ENCODE results near the gene BCAS3. TPM values are rescaled to one million over a fixed set of nuclear protein-coding genes. Genes with fewer than 3 reads are reported as not detected.

BCAS3 gene
- total RNA-seq, 2 donors from 2014 or later: 12.0 to 15.6 TPM

DNA sequence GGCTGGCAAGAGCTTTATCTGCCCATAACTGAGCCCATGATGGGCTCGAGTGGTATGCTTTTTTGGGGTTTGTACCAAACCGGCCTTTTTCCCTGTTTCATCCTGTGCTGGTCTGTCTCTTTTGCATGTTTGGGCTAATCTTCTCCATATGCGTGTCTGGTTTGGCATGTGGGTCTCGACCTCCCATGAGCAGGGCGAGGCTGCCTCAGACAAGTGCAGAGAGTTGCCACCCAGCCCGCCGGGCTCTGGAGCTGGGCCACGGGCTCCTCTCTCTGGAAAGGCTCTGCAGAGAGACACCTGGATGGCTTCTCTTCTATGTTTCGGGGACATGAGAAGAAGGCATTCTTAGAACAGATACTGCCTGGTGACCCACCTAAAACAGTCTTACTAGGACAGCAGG, 654.2 kb downstream of the BCAS3 start:
- peak overlapping the region in 1 of 2 donors; percentile 33 for H3K27ac ChIP-seq
- H3K27me3 ChIP-seq: no peaks in the 10 kb centered on the region
- no peaks in the 10 kb centered on the region for H3K9me3 ChIP-seq
- TF ChIP-seq, protein P1, sequence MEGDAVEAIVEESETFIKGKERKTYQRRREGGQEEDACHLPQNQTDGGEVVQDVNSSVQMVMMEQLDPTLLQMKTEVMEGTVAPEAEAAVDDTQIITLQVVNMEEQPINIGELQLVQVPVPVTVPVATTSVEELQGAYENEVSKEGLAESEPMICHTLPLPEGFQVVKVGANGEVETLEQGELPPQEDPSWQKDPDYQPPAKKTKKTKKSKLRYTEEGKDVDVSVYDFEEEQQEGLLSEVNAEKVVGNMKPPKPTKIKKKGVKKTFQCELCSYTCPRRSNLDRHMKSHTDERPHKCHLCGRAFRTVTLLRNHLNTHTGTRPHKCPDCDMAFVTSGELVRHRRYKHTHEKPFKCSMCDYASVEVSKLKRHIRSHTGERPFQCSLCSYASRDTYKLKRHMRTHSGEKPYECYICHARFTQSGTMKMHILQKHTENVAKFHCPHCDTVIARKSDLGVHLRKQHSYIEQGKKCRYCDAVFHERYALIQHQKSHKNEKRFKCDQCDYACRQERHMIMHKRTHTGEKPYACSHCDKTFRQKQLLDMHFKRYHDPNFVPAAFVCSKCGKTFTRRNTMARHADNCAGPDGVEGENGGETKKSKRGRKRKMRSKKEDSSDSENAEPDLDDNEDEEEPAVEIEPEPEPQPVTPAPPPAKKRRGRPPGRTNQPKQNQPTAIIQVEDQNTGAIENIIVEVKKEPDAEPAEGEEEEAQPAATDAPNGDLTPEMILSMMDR (IDR thresholded peaks at IDR 0.05): no peak
- no peak overlapping the region for H3K4me3 ChIP-seq
- peaks cover 0 to 24% of the 10 kb centered on the region in 2 donors for H3K4me1 ChIP-seq
- DNase-seq (ENCODE audit: low spot score): no peak
- H3K36me3 ChIP-seq: no peaks in the 10 kb centered on the region

DNA sequence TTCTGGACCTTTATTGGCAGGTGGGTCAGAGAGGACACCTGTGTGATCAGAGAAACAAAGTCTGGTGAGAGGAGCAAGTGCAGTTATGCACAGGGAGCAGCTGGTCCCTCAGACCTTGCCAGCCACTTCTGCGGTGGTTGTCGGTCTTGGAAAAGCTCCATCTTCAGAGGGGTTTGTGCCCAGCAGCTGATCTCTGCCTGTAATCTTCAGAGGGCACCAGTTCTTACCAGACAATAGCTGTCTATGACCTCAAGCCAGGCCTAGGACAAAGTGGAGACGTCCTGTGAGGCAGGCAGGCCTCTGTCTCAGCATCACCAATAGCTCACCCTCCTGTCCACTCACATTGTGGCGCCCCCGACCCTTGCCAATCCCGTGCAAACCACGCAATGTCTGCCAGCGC, 655.5 kb downstream of the BCAS3 start:
- Histone ChIP-seq H3K27ac (no peak overlapping the region), H3K4me1 (peaks cover 0 to 33% of the 10 kb centered on the region in 2 donors), H3K4me3 (no peak overlapping the region), H3K36me3 (no peaks in the 10 kb centered on the region), H3K9me3 (no peaks in the 10 kb centered on the region), H3K27me3 (no peaks in the 10 kb centered on the region)
- no peak for DNase-seq (ENCODE audit: low spot score)
- TF ChIP-seq, protein P1 (IDR thresholded peaks at IDR 0.05): no peak

DNA sequence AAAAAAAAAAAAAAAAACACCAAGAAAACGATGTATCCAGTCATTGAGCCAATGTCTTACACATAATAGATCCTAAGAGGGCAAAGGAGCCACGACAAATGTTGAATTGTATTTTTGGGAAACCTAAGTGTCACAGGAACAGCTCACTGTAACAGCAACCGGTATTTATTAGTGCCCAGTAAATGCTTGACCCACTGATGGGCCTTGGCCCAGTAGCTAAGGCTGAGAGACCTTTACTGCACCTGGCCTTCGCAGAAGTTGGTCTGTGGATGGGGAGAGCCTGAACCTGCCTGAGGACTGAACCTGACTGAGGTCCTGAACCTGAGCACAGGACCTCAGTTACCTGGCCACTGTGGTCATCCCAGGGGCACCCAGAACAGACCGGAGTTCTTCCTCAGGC, 657.0 kb downstream of the BCAS3 start:
- Histone ChIP-seq H3K36me3 (no peaks in the 10 kb centered on the region), H3K27ac (no peak overlapping the region), H3K9me3 (no peaks in the 10 kb centered on the region), H3K4me3 (no peak overlapping the region), H3K27me3 (no peaks in the 10 kb centered on the region), H3K4me1 (peaks cover 0 to 34% of the 10 kb centered on the region in 2 donors)
- TF ChIP-seq, protein P1 (IDR thresholded peaks at IDR 0.05): no peak
- DNase-seq (ENCODE audit: low spot score): no peak

DNA sequence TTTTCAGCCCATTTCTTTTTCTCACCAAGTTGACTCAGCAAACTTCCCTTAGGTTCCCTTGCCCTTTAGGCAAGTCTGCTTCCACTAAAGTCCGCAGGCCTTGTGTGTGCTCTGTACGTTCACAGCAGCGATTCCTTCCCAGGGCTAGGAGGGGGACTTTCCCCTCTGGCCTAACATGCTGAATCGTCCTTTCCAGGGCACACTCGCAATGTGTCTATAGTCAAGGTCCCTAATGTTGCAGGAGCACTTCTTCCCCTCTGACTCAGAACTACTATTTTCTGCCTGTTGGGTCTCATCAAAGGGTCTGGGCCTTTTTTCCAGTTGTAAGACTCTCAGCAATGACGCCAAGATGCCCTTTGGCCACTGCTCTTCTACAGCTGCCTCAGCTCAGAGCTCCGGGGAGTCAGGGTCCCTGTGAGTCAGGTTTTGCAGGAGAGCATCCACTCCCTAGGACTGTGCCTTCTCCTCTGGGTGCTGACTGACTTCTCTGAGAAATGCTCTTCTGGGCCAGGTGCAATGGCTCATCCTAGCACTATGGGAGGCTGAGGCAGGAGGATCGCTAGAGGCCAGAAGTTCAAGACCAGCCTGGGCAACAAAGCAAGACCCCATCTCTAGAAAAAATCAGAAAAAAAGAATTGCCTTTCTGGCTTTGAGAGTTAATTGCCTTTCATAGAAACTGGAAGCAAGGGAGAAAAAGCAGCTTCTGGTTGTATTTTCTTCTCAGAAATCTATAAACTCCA, 657.6 kb downstream of the BCAS3 start:
- TF ChIP-seq, protein P1 (IDR thresholded peaks at IDR 0.05): no peak
- Histone ChIP-seq H3K36me3 (no peaks in the 10 kb centered on the region), H3K4me1 (peaks cover 0 to 34% of the 10 kb centered on the region in 2 donors), H3K27ac (peak overlapping the region; percentile 1 to 10), H3K9me3 (no peaks in the 10 kb centered on the region), H3K4me3 (no peak overlapping the region), H3K27me3 (no peaks in the 10 kb centered on the region)
- DNase-seq (ENCODE audit: low spot score): no peak

DNA sequence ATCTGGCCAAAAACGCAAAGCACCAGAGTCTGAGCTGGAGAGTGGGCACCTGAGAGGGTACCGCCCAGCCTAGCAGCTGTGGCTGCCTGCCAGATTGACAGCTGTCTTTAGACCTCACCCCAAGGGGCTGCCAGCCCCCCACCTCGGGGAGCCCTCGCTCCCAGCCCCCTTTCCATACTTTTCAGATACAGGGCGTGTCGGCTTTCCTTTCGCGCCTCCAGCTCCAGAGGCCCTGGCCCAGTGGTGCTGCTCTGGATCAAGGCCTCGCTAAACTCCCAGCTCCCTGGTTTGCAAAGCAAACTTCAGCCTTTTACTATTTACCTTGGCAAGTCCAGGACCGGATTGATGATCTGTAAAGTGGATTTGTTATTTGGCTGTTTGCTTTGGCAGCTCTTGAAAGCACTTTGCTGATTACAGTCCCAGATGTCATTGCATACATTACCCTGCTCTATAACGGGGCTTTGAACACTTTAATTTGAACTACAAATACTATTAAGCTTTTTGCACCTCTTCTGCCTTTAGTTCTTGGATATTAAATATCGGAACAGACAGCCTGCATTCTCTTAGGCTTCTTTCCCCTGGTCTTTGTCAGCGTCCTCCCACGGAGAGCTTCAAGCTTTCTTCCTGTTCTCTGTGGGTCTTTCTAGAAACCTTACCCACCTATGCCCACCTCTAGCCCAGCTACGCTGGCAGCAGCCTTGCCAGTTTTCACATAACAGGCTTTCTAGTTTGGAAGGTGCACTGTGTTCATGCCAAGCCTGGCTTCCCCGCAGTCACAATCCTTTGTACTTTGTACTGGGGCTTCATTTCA, 658.4 kb downstream of the BCAS3 start:
- DNase-seq (ENCODE audit: low spot score): no peak
- H3K9me3 ChIP-seq: no peaks in the 10 kb centered on the region
- no peak overlapping the region for H3K4me3 ChIP-seq
- peaks cover 0 to 27% of the 10 kb centered on the region in 2 donors for H3K4me1 ChIP-seq
- no peaks in the 10 kb centered on the region for H3K36me3 ChIP-seq
- TF ChIP-seq, protein P1 (IDR thresholded peaks at IDR 0.05): no peak
- H3K27ac ChIP-seq: peak overlapping the region; percentile 1 to 10
- no peaks in the 10 kb centered on the region for H3K27me3 ChIP-seq
